Erythroblast (primary cell): ENCODE measurements around the gene TMEM94.

Source experiments
- GATA1 ChIP-seq: IDR thresholded peaks from 2 replicates; pipeline ENCODE4 v1.6.1; 2011; ENCODE audit warnings: low read depth, mild to moderate bottlenecking, control low read depth, low read length, moderate library complexity
- POLR2A ChIP-seq: IDR thresholded peaks from 2 replicates; pipeline ENCODE4 v1.6.1; 2011; ENCODE audit warnings: mild to moderate bottlenecking, low read length

DNA sequence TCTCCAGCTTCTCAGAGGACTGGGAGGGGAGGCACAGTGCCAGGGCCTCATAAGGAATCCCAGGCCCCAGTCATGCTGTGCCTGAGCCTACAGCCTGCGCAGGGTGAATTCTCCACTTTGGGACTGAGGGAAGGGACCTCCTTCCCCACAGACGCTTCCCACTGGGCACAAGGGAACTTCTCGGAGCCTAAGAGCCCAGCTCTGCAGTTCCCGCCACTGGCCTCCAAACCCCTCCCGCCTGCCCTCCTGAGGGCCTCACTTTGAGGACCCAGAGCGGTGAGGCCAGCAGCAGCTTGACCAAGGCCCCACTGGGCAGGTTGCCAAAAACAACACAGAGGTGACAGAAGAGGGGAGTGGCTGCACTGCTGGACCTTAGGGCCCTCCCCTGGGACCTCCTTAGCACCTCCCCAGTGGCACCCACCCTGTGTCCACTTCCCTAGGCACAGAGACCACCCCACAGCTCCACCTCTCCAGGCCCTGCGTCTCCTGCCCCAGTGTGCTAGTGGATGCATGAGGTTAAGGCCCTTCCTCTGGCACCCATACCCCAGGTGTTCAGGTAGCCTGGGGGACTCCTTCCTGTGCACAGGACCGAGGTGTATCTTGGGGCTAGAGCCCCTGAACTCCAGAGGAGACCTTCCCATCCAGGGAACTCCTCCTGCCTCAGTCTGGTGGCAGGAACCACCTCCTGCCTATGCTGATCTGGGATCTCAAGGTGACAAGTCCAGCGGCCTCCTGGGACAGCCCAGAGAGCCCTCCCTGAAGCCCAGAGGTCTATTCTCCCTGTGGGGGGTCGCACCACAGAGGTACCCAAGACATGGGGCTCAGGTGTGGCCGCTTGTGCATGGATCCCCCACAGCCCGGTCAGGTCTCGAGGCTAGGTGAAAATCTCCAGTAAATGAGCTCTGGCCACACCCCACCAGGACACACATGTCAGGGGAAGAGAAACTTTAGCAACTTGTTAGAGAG lies 55.5 kb downstream of the TMEM94 start:
- TF ChIP-seq GATA1 = no peak
- TF ChIP-seq POLR2A = no peak
